ENCODE results near the gene CDKAL1. TPM values are rescaled to one million over a fixed set of nuclear protein-coding genes. Genes with fewer than 3 reads are reported as not detected.

The CDKAL1 gene
- total and polyA plus RNA-seq, 9 of the 15 experiments (the other 6 are each of a cell fraction or from before 2014, with no cell fraction given), result 11.2 to 36.3 (median 20.1) TPM

DNA sequence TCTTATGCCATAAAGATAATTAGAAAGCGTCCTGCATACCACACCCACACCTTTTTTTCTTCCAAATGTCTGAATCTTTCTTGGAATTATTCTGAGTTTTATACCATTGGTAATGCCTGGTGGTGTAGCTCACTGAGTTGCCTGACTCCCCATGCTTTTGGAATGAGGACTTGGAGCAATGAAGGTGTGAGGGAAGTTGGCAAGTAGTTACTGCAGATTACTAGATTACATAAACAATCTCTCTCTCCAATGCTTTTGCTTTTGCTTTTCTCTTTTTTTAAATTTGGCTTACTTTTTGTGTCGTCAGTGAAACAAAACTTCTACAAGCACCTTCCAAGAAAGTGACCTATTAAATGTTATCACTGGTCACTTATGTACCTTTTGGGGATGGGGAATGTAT, 653.2 kb downstream of the CDKAL1 start:
- ChIA-PET POLR2A (no interaction called here), CTCF (ENCODE audit: low intra/inter-chr PET ratio) (no interaction called here)
- no peak overlapping the region for H2AFZ ChIP-seq (ENCODE audit: low read depth, low read length)
- BruUV-seq (replicated peaks), result no TSS peak
- H3K9ac ChIP-seq (ENCODE audit: insufficient read depth in 1 of 2, low read depth in 2 of 2, low read length in 2 of 2), result no peak overlapping the region
- no peaks in the 10 kb centered on the region for H4K20me1 ChIP-seq (replicated peaks; ENCODE audit: control insufficient read depth, insufficient read depth, low read length)
- H3K9me1 ChIP-seq (ENCODE audit: control insufficient read depth, insufficient read depth, low read length), result no peaks in the 10 kb centered on the region
- no peaks in the 10 kb centered on the region for H3K4me1 ChIP-seq (replicated peaks in 1 of 2; ENCODE audit: control insufficient read depth in 2 of 2, insufficient read depth in 2 of 2, low read length in 2 of 2)
- H3K4me2 ChIP-seq (ENCODE audit: insufficient read depth, low read length), result no peak overlapping the region
- intact Hi-C loops (cut with micrococcal nuclease), result no loop called here
- H3K36me3 ChIP-seq (ENCODE audit: control insufficient read depth, insufficient read depth, low read length), result no peaks in the 10 kb centered on the region
- no peaks in the 10 kb centered on the region for H3K79me2 ChIP-seq (ENCODE audit: control insufficient read depth, insufficient read depth, low read length)
- 41% methylated on average over 2 of the region's 2 CpGs for WGBS (ENCODE audit: insufficient coverage, low coverage, missing lambda C conversion rate)
- no peak for FAIRE-seq
- no peak overlapping the region for H3K4me3 ChIP-seq
- ATAC-seq, result no peak
- no peaks in the 10 kb centered on the region for H3K27me3 ChIP-seq (ENCODE audit: control insufficient read depth in 2 of 2, insufficient read depth in 2 of 2, low read length in 2 of 2)
- in situ Hi-C loops (cut with MboI), result no loop called here
- TF ChIP-seq KLF16 (IDR thresholded peaks at IDR 0.05), result no peak
- no peak for TF ChIP-seq MYBL2 (IDR thresholded peaks at IDR 0.05; ENCODE audit: low read depth)
- no peak for TF ChIP-seq MYBL2 (CRISPR knock-in tag; IDR thresholded peaks at IDR 0.05; ENCODE audit: borderline replicate concordance)
- no peak for TF ChIP-seq FIP1L1 (IDR thresholded peaks at IDR 0.05; ENCODE audit: low read depth, low read length, poor library complexity, severe bottlenecking)
- no peak for TF ChIP-seq KLF10 (CRISPR knock-in tag; IDR thresholded peaks at IDR 0.05)
- TF ChIP-seq ZNF12 (CRISPR knock-in tag; IDR thresholded peaks at IDR 0.05), result no peak
- no peak for TF ChIP-seq ZNF436 (CRISPR knock-in tag; IDR thresholded peaks at IDR 0.05)
- TF ChIP-seq, protein P1, sequence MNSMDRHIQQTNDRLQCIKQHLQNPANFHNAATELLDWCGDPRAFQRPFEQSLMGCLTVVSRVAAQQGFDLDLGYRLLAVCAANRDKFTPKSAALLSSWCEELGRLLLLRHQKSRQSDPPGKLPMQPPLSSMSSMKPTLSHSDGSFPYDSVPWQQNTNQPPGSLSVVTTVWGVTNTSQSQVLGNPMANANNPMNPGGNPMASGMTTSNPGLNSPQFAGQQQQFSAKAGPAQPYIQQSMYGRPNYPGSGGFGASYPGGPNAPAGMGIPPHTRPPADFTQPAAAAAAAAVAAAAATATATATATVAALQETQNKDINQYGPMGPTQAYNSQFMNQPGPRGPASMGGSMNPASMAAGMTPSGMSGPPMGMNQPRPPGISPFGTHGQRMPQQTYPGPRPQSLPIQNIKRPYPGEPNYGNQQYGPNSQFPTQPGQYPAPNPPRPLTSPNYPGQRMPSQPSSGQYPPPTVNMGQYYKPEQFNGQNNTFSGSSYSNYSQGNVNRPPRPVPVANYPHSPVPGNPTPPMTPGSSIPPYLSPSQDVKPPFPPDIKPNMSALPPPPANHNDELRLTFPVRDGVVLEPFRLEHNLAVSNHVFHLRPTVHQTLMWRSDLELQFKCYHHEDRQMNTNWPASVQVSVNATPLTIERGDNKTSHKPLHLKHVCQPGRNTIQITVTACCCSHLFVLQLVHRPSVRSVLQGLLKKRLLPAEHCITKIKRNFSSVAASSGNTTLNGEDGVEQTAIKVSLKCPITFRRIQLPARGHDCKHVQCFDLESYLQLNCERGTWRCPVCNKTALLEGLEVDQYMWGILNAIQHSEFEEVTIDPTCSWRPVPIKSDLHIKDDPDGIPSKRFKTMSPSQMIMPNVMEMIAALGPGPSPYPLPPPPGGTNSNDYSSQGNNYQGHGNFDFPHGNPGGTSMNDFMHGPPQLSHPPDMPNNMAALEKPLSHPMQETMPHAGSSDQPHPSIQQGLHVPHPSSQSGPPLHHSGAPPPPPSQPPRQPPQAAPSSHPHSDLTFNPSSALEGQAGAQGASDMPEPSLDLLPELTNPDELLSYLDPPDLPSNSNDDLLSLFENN (IDR thresholded peaks at IDR 0.05; ENCODE audit: low read depth in 2 of 2, low read length in 2 of 2), result no peak
- TF ChIP-seq SMC3 (conservative IDR thresholded peaks at IDR 0.05; ENCODE audit: insufficient read depth, low read depth, low read length), result no peak
- no peak for TF ChIP-seq TAF9B (IDR thresholded peaks at IDR 0.05; ENCODE audit: partially characterized antibody)
- TF ChIP-seq, protein P2, sequence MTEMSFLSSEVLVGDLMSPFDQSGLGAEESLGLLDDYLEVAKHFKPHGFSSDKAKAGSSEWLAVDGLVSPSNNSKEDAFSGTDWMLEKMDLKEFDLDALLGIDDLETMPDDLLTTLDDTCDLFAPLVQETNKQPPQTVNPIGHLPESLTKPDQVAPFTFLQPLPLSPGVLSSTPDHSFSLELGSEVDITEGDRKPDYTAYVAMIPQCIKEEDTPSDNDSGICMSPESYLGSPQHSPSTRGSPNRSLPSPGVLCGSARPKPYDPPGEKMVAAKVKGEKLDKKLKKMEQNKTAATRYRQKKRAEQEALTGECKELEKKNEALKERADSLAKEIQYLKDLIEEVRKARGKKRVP (CRISPR knock-in tag; IDR thresholded peaks at IDR 0.05), result no peak
- no peak for TF ChIP-seq CBFA2T3 (IDR thresholded peaks at IDR 0.05)
- TF ChIP-seq HOXB6 (CRISPR knock-in tag; IDR thresholded peaks at IDR 0.05; ENCODE audit: borderline replicate concordance), result no peak
- no peak for TF ChIP-seq MXI1 (IDR thresholded peaks at IDR 0.05; ENCODE audit: low read depth, low read length)
- no peak for TF ChIP-seq ZNF445 (CRISPR knock-in tag; IDR thresholded peaks at IDR 0.05; ENCODE audit: low read depth)
- no peak for TF ChIP-seq ZNF586 (CRISPR knock-in tag; conservative IDR thresholded peaks at IDR 0.05)
- TF ChIP-seq PHF21A (IDR thresholded peaks at IDR 0.05; ENCODE audit: borderline replicate concordance, low read depth), result no peak
- no peak for TF ChIP-seq RBFOX2 (IDR thresholded peaks at IDR 0.05; ENCODE audit: low read depth, low read length)
- no peak for TF ChIP-seq ZFP36 (IDR thresholded peaks at IDR 0.05; ENCODE audit: low read depth, low read length, partially characterized antibody)
- TF ChIP-seq ZNF561 (CRISPR knock-in tag; conservative IDR thresholded peaks at IDR 0.05), result no peak
- no peak for DNase-seq (ENCODE audit: extremely low read depth in 1 of 4, low spot score in 3 of 4)
- no peaks in the 10 kb centered on the region for H3K9me3 ChIP-seq (replicated peaks; ENCODE audit: control insufficient read depth, insufficient read depth, low read depth, low read length)
- no peak overlapping the region for H3K27ac ChIP-seq (ENCODE audit: extremely low read depth, low read depth, low read length)

All from K562 (cell line).